ENCODE data around the gene PROSER3. TPM values are rescaled to one million over a fixed set of nuclear protein-coding genes. Genes with fewer than 3 reads are reported as not detected.

PROSER3 gene
- total and polyA plus RNA-seq, 2 donors (not counting 1 experiment from before 2014, with no cell fraction given), result 26.0 to 61.0 TPM

DNA sequence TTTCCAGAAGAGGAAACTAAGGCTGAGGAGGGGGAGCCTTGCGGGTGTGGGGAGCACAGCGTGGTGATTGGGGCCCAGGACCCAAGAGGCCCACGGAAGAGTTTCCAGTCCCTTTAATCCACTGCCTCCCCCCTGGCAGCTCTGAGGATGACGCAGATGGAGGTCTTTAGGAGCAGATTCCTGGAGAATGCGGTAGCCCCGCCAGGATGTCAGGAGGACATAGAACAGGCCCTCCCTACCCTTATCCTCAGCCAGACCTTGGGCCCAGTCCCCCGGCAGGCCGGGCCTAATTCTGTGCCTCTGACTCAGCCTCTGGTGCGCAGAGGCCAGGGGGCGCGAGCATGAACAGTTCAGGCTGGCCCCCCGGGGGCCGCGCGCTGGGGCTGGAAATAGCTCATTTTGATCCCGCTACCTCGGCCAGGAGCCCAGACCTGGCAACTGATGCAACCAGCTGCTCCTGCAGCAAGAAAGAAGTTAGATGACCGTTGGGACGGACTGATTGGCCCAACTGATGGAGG lies 686 bp upstream of the PROSER3 start:
- peak overlapping the region; percentile 85 to 99 (median 94) for H3K4me3 ChIP-seq (ENCODE audit: control extremely low read depth in 1 of 5, extremely low read depth in 1 of 5, insufficient read depth in 1 of 5, low read depth in 2 of 5, low read length in 4 of 5)
- ATAC-seq (ENCODE audit: low read depth) (no peak), DNase-seq (no peak)
- H3K27ac ChIP-seq (ENCODE audit: low read length in 2 of 2), result no peak overlapping the region
- H3K9ac ChIP-seq (ENCODE audit: low read length), result peak overlapping the region; percentile 96
- POLR2A ChIA-PET, result interaction anchor here (1.1 to 2.2 kb wide), 4 partner anchors 9 to 17 kb away, joined by 7 to 17 read pairs (median 9); partner anchors contain the start of genes LIN37, PSENEN and U2AF1L4
- peak overlapping the region; percentile 99 for H3K4me3 Mint-ChIP-seq
- H3K27ac Mint-ChIP-seq, result no peak overlapping the region
- no peaks in the 10 kb centered on the region for H3K9me3 Mint-ChIP-seq (ENCODE audit: insufficient read depth)
- peak overlapping the region; percentile 82 for H2AFZ ChIP-seq (ENCODE audit: insufficient read depth, low read depth, low read length, poor library complexity, severe bottlenecking)
- peaks cover 0 to 10% (median 0%) of the 10 kb centered on the region in 3 donors for H3K9me3 ChIP-seq (ENCODE audit: control extremely low read depth in 1 of 3, control insufficient read depth in 2 of 3, insufficient read depth in 1 of 3, low read length in 2 of 3)
- intact Hi-C loops (cut with micrococcal nuclease), result loop anchor here (5.0 kb wide), 1 partner anchor 65 kb away; no protein-coding TSS in a partner anchor
- peaks cover 34% of the 10 kb centered on the region for H3K4me1 Mint-ChIP-seq
- TF ChIP-seq, protein P1, sequence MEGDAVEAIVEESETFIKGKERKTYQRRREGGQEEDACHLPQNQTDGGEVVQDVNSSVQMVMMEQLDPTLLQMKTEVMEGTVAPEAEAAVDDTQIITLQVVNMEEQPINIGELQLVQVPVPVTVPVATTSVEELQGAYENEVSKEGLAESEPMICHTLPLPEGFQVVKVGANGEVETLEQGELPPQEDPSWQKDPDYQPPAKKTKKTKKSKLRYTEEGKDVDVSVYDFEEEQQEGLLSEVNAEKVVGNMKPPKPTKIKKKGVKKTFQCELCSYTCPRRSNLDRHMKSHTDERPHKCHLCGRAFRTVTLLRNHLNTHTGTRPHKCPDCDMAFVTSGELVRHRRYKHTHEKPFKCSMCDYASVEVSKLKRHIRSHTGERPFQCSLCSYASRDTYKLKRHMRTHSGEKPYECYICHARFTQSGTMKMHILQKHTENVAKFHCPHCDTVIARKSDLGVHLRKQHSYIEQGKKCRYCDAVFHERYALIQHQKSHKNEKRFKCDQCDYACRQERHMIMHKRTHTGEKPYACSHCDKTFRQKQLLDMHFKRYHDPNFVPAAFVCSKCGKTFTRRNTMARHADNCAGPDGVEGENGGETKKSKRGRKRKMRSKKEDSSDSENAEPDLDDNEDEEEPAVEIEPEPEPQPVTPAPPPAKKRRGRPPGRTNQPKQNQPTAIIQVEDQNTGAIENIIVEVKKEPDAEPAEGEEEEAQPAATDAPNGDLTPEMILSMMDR (IDR thresholded peaks at IDR 0.05), result no peak
- TF ChIP-seq EZH2 (IDR thresholded peaks at IDR 0.05; ENCODE audit: borderline replicate concordance, insufficient read depth, low read depth, low read length, poor library complexity, severe bottlenecking), result no peak
- CTCF ChIA-PET, result no interaction called here
- H3K4me2 ChIP-seq (replicated peaks; ENCODE audit: low read depth, low read length, poor library complexity, severe bottlenecking), result peak overlapping the region; percentile 98
- H3K36me3 ChIP-seq (replicated peaks in 1 of 2; ENCODE audit: control extremely low read depth in 1 of 2, control insufficient read depth in 1 of 2, extremely low read depth in 1 of 2, insufficient read depth in 2 of 2, low read length in 1 of 2), result peaks cover 0 to 33% of the 10 kb centered on the region in 2 experiments
- H3K27me3 ChIP-seq (replicated peaks in 1 of 4; ENCODE audit: control extremely low read depth in 1 of 4, control insufficient read depth in 3 of 4, insufficient read depth in 4 of 4, low read length in 3 of 4), result peaks cover 0 to 26% (median 10%) of the 10 kb centered on the region in 4 experiments
- H3K4me1 ChIP-seq (ENCODE audit: control insufficient read depth in 2 of 2, insufficient read depth in 2 of 2, low read length in 2 of 2), result peaks cover 24 to 35% of the 10 kb centered on the region in 2 donors
- H3K79me2 ChIP-seq (ENCODE audit: control insufficient read depth, insufficient read depth, low read length), result peaks cover 29% of the 10 kb centered on the region
- H4K20me1 ChIP-seq (ENCODE audit: control insufficient read depth, insufficient read depth, low read length, poor library complexity, severe bottlenecking), result no peaks in the 10 kb centered on the region
- whole genome bisulfite sequencing (ENCODE audit: insufficient coverage), result 11% methylated on average over 17 of the region's 19 CpGs
- H3K27me3 Mint-ChIP-seq, result peaks cover 17% of the 10 kb centered on the region

DNA sequence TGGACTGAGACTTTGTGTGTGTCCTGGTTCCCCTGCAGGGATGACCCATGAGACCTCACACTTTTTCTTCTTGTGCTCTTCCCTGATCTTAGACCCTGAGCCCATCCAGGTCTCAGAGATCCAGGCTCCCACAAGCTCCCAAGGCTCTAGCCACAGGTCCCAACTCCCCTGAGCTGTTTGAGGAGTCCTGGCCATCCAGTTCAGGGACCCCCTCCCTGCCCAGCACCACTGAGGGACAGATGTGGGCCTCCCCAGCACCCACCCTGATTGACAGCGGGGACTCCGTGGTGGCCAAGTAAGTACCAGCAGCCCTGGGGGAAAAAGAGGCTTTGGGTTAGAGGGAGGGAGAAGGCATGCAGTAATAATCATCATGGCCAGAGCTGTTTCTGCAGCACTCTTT lies 1.7 kb downstream of the PROSER3 start:
- intact Hi-C loops (cut with micrococcal nuclease), result loop anchor here (5.0 kb wide), 1 partner anchor 67 kb away; no protein-coding TSS in a partner anchor
- peaks cover 33% of the 10 kb centered on the region for H3K4me1 Mint-ChIP-seq
- no CpG with 5 or more reads among the region's 2 CpGs for WGBS (ENCODE audit: insufficient coverage)

More for the DNA sequence above, 1.7 kb downstream of the PROSER3 start:
- H2AFZ ChIP-seq (ENCODE audit: insufficient read depth, low read depth, low read length, poor library complexity, severe bottlenecking), result no peak overlapping the region
- H3K9me3 ChIP-seq (ENCODE audit: control extremely low read depth in 1 of 3, control insufficient read depth in 2 of 3, insufficient read depth in 1 of 3, low read length in 2 of 3), result peaks cover 0 to 10% (median 0%) of the 10 kb centered on the region in 3 donors
- H3K79me2 ChIP-seq (ENCODE audit: control insufficient read depth, insufficient read depth, low read length), result peaks cover 29% of the 10 kb centered on the region
- no peak for ATAC-seq (ENCODE audit: low read depth)
- H3K36me3 ChIP-seq (replicated peaks in 1 of 2; ENCODE audit: control extremely low read depth in 1 of 2, control insufficient read depth in 1 of 2, extremely low read depth in 1 of 2, insufficient read depth in 2 of 2, low read length in 1 of 2), result peaks cover 0 to 14% of the 10 kb centered on the region in 2 experiments
- peak overlapping the region; percentile 99 for H3K4me3 Mint-ChIP-seq
- ChIA-PET POLR2A (no interaction called here), CTCF (no interaction called here)
- no peak overlapping the region for H3K4me2 ChIP-seq (replicated peaks; ENCODE audit: low read depth, low read length, poor library complexity, severe bottlenecking)
- H3K9me3 Mint-ChIP-seq (ENCODE audit: insufficient read depth), result no peaks in the 10 kb centered on the region
- H3K4me3 ChIP-seq (ENCODE audit: control extremely low read depth in 1 of 5, extremely low read depth in 1 of 5, insufficient read depth in 1 of 5, low read depth in 2 of 5, low read length in 4 of 5), result no peak overlapping the region
- H4K20me1 ChIP-seq (ENCODE audit: control insufficient read depth, insufficient read depth, low read length, poor library complexity, severe bottlenecking), result no peaks in the 10 kb centered on the region
- H3K9ac ChIP-seq (ENCODE audit: low read length), result no peak overlapping the region
- H3K27ac Mint-ChIP-seq, result no peak overlapping the region
- peaks cover 24 to 35% of the 10 kb centered on the region in 2 donors for H3K4me1 ChIP-seq (ENCODE audit: control insufficient read depth in 2 of 2, insufficient read depth in 2 of 2, low read length in 2 of 2)
- H3K27me3 ChIP-seq (replicated peaks in 1 of 4; ENCODE audit: control extremely low read depth in 1 of 4, control insufficient read depth in 3 of 4, insufficient read depth in 4 of 4, low read length in 3 of 4), result peaks cover 0 to 23% (median 10%) of the 10 kb centered on the region in 4 experiments
- H3K27ac ChIP-seq (ENCODE audit: low read length in 2 of 2), result no peak overlapping the region
- peaks cover 13% of the 10 kb centered on the region for H3K27me3 Mint-ChIP-seq
- no peak for TF ChIP-seq EZH2 (IDR thresholded peaks at IDR 0.05; ENCODE audit: borderline replicate concordance, insufficient read depth, low read depth, low read length, poor library complexity, severe bottlenecking)
- TF ChIP-seq, protein P1 (IDR thresholded peaks at IDR 0.05), result no peak
- no peak for DNase-seq

Data from B cell (primary cell).